HEK293 (cell line): ENCODE data around the gene PLCD3.
"Not testable (repeated sequence)": the region's sequence is repeated elsewhere in the genome, so short reads cannot be mapped to it uniquely, and the experiment has no call there.

Source experiments
- CTCF ChIA-PET: fragments of 350-600 bp; formaldehyde crosslinking; extraction: SDS; loops from one replicate; lab custom pipeline; 2021; ENCODE audit warnings: antibody characterized with exemption; lab: Yijun Ruan, JAX
- POLR2A ChIA-PET: fragments of 300-600 bp; formaldehyde crosslinking; extraction: SDS; loops from one replicate; lab custom pipeline; 2020; ENCODE audit warnings: antibody characterized with exemption, inconsistent platforms; lab: Yijun Ruan, JAX
- H3K27ac ChIP-seq: fragments of 200-500 bp; sonication (Bioruptor generic); 2 replicates; pipeline ENCODE4 v1.5.1; 2014; ENCODE audit warnings: low read depth, low read length, control low read depth, inconsistent platforms; ENCODE audit errors: extremely low read depth
- H3K36me3 ChIP-seq, 2 experiments: fragments of 200-500 bp in 1 of 2; sonication (Bioruptor generic) in 1 of 2; 1 replicate in 1 of 2; 2 replicates in 1 of 2; pipeline ENCODE4 v1.5.1; 2014 to 2017; ENCODE audit warnings: inconsistent platforms in 2 of 2, low read length in 2 of 2; ENCODE audit not compliant: control insufficient read depth in 2 of 2, insufficient read depth in 1 of 2
- H3K4me1 ChIP-seq: fragments of 200-500 bp; sonication (Bioruptor generic); 2 replicates; pipeline ENCODE4 v1.5.1; 2014; ENCODE audit warnings: mild to moderate bottlenecking, low read length, inconsistent platforms; ENCODE audit not compliant: control insufficient read depth, insufficient read depth
- H3K4me3 ChIP-seq: 2 replicates; pipeline ENCODE4 v1.5.1; 2011; ENCODE audit warnings: low read depth, mild to moderate bottlenecking, control low read depth, low read length, moderate library complexity
- H3K9me3 ChIP-seq: fragments of 200-500 bp; sonication (Bioruptor generic); 2 replicates; pipeline ENCODE4 v1.5.1; 2014; ENCODE audit warnings: low read depth, low read length, inconsistent platforms; ENCODE audit not compliant: control insufficient read depth, insufficient read depth
- BCL11B ChIP-seq: fragments of 450-650 bp; formaldehyde crosslinking; IDR thresholded peaks from 2 replicates; pipeline ENCODE4 v1.5.1; 2016; ENCODE audit warnings: low read depth, missing biosample characterization, missing genetic modification characterization
- EGR2 ChIP-seq: fragments of 450-650 bp; formaldehyde crosslinking; IDR thresholded peaks from 2 replicates; pipeline ENCODE4 v1.5.1; 2016; ENCODE audit warnings: low read depth, missing biosample characterization, missing genetic modification characterization
- GLIS1 ChIP-seq: fragments of 450-650 bp; formaldehyde crosslinking; IDR thresholded peaks from 2 replicates; pipeline ENCODE4 v1.5.1; 2016; ENCODE audit warnings: missing biosample characterization, missing genetic modification characterization
- GLIS2 ChIP-seq: fragments of 450-650 bp; formaldehyde crosslinking; IDR thresholded peaks from 2 replicates; pipeline ENCODE4 v1.5.1; 2016; ENCODE audit warnings: missing biosample characterization, missing genetic modification characterization
- HIC1 ChIP-seq: fragments of 450-650 bp; formaldehyde crosslinking; IDR thresholded peaks from 2 replicates; pipeline ENCODE4 v1.5.1; 2016; ENCODE audit warnings: missing biosample characterization, missing genetic modification characterization
- KLF1 ChIP-seq: fragments of 450-650 bp; formaldehyde crosslinking; IDR thresholded peaks from 2 replicates; pipeline ENCODE4 v1.5.1; 2016; ENCODE audit warnings: missing biosample characterization, missing genetic modification characterization
- KLF17 ChIP-seq: fragments of 450-650 bp; formaldehyde crosslinking; IDR thresholded peaks from 2 replicates; pipeline ENCODE4 v1.5.1; 2016; ENCODE audit warnings: missing biosample characterization, missing genetic modification characterization
- PATZ1 ChIP-seq: fragments of 450-650 bp; formaldehyde crosslinking; IDR thresholded peaks from 2 replicates; pipeline ENCODE4 v1.5.1; 2016; ENCODE audit warnings: missing biosample characterization, missing genetic modification characterization
- SP2 ChIP-seq: fragments of 450-650 bp; formaldehyde crosslinking; IDR thresholded peaks from 2 replicates; pipeline ENCODE4 v1.5.1; 2016; ENCODE audit warnings: missing biosample characterization, missing genetic modification characterization
- SP7 ChIP-seq: fragments of 450-650 bp; formaldehyde crosslinking; IDR thresholded peaks from 2 replicates; pipeline ENCODE4 v1.5.1; 2016; ENCODE audit warnings: missing biosample characterization, missing genetic modification characterization
- YY1 ChIP-seq: fragments of 450-650 bp; formaldehyde crosslinking; IDR thresholded peaks from 2 replicates; pipeline ENCODE4 v1.5.1; 2018; ENCODE audit warnings: missing biosample characterization, missing genetic modification characterization
- YY2 ChIP-seq: fragments of 450-650 bp; formaldehyde crosslinking; IDR thresholded peaks from 2 replicates; pipeline ENCODE4 v1.5.1; 2016; ENCODE audit warnings: missing biosample characterization, missing genetic modification characterization
- ZBTB10 ChIP-seq: fragments of 450-650 bp; formaldehyde crosslinking; IDR thresholded peaks from 2 replicates; pipeline ENCODE4 v1.5.1; 2016; ENCODE audit warnings: missing biosample characterization, missing genetic modification characterization
- ZFHX2 ChIP-seq: fragments of 450-650 bp; formaldehyde crosslinking; conservative IDR thresholded peaks from 2 replicates; pipeline ENCODE4 v1.5.1; 2016; ENCODE audit warnings: missing biosample characterization, missing genetic modification characterization
- ZFP37 ChIP-seq: fragments of 450-650 bp; formaldehyde crosslinking; IDR thresholded peaks from 2 replicates; pipeline ENCODE4 v1.5.1; 2016; ENCODE audit warnings: missing biosample characterization, missing genetic modification characterization
- ZFP41 ChIP-seq: fragments of 450-650 bp; formaldehyde crosslinking; IDR thresholded peaks from 2 replicates; pipeline ENCODE4 v1.5.1; 2016; ENCODE audit warnings: missing biosample characterization, missing genetic modification characterization, borderline replicate concordance
- ZNF335 ChIP-seq: fragments of 450-650 bp; formaldehyde crosslinking; conservative IDR thresholded peaks from 2 replicates; pipeline ENCODE4 v1.5.1; 2016; ENCODE audit warnings: missing biosample characterization, missing genetic modification characterization
- ZNF398 ChIP-seq: fragments of 450-650 bp; formaldehyde crosslinking; IDR thresholded peaks from 2 replicates; pipeline ENCODE4 v1.5.1; 2017; ENCODE audit warnings: missing biosample characterization, missing genetic modification characterization
- ZNF555 ChIP-seq: fragments of 450-650 bp; formaldehyde crosslinking; conservative IDR thresholded peaks from 2 replicates; pipeline ENCODE4 v1.5.1; 2017; ENCODE audit warnings: missing biosample characterization, mild to moderate bottlenecking, missing genetic modification characterization, inconsistent platforms
- ZNF600 ChIP-seq: fragments of 450-650 bp; formaldehyde crosslinking; IDR thresholded peaks from 2 replicates; pipeline ENCODE4 v1.5.1; 2016; ENCODE audit warnings: missing biosample characterization, missing genetic modification characterization
- ZNF629 ChIP-seq: fragments of 450-650 bp; formaldehyde crosslinking; IDR thresholded peaks from 2 replicates; pipeline ENCODE4 v1.5.1; 2017; ENCODE audit warnings: missing biosample characterization, missing genetic modification characterization
- ZNF660 ChIP-seq: fragments of 450-650 bp; IDR thresholded peaks from 2 replicates; pipeline ENCODE4 v1.5.1; 2018; ENCODE audit warnings: missing biosample characterization, mild to moderate bottlenecking, missing genetic modification characterization

PLCD3 gene

GRCh38 chr17:45124797-45125122, 7.6 kb downstream of the PLCD3 start:
- H3K27ac ChIP-seq, H3K4me1 ChIP-seq, H3K4me3 ChIP-seq, H3K9me3 ChIP-seq, H3K36me3 ChIP-seq: not testable (repeated sequence)
- ChIA-PET CTCF (interaction anchor here (1.1 to 4.3 kb wide), 3 partner anchors 10 to 73 kb away, joined by 4 to 36 read pairs (median 5); partner anchors contain the start of gene ACBD4), POLR2A (interaction anchor here (3.1 kb wide), 1 partner anchor 24 kb away, joined by 12 read pairs; the partner anchor contains the start of gene HEXIM1)
- 0 out of 2 replicates have a peak, but pooled peaks have one; percentile 46 for TF ChIP-seq BCL11B (tag by site-specific recombination)
- peak; percentile 42; the same call in 1 of the 2 replicates for TF ChIP-seq EGR2 (tag by site-specific recombination)

DNA sequence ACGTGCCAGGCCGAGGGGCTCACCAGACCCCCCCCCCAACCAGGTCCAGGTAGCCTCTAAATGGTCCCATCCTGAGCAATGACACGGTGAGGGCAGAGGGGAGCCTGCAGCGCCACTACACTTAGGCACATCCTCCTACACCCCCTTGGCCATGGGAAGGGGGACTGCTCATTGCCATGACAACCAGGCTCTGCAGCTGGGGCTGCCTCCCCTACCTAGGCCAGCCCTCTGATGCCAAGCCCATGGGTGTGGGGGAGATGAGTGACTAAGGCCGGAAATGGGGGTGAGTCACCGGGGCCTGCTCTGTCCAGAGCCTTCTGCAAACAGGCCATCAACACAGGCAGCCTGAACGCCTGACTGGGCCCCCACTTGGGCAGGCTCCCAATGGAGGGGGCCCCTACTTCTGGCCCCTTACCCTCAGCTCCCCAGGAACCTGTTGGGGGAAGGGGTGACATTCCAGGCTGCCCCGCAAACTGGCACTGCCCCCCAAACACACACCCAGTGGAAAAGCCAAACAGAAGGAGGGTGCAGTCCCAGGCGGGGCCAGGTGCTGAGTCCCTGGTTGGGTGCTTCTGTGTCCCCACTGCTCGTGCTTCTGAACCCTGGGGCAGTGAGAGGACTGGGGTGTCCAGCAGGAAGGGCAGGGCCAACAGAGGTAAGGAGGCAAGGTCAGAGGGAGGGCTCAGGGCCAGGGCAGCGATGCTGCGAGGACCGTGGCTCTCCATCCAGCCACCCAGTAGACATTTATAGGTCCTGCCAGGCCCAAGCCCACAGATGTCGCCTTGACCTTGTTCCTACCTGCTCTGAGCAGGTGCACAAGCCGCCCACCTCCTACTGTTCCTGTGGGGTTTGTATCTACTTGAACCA, 8.2 kb downstream of the PLCD3 start:
- H3K9me3 ChIP-seq = no peaks in the 10 kb centered on the region
- ChIA-PET POLR2A (interaction anchor here (0.6 to 3.1 kb wide), 2 partner anchors 25 to 29 kb away, joined by 5 to 12 read pairs; partner anchors contain the start of gene HEXIM1), CTCF (interaction anchor here (0.6 to 4.3 kb wide), 7 partner anchors 8 to 94 kb away, joined by 3 to 36 read pairs (median 4); partner anchors contain the start of genes ACBD4 and PLCD3)
- peaks cover 7% of the 10 kb centered on the region for H3K4me1 ChIP-seq
- TF ChIP-seq ZFHX2 (tag by site-specific recombination) (peak; percentile 52; the same call in 1 of the 2 replicates), ZNF600 (tag by site-specific recombination) (peak; percentile 55; the same call in 1 of the 2 replicates), YY2 (no peak), GLIS2 (tag by site-specific recombination) (peak; percentile 34; the same call in 1 of the 2 replicates), ZFP41 (tag by site-specific recombination) (no peak), PATZ1 (peak; percentile 63), ZFP37 (tag by site-specific recombination) (0 out of 2 replicates have a peak, but pooled peaks have one; percentile 38), SP2 (tag by site-specific recombination) (0 out of 2 replicates have a peak, but pooled peaks have one; percentile 7), HIC1 (peak; percentile 73), GLIS1 (peak; percentile 8; the same call in 1 of the 2 replicates), ZNF660 (tag by site-specific recombination) (peak; percentile 57; the same call in 1 of the 2 replicates), ZBTB10 (tag by site-specific recombination) (0 out of 2 replicates have a peak, but pooled peaks have one; percentile 21), KLF17 (tag by site-specific recombination) (peak; percentile 68; the same call in 1 of the 2 replicates), KLF1 (tag by site-specific recombination) (peak; percentile 43), ZNF398 (tag by site-specific recombination) (peak; percentile 57), YY1 (tag by site-specific recombination) (no peak), ZNF555 (tag by site-specific recombination) (no peak), ZNF629 (tag by site-specific recombination) (peak; percentile 49; the same call in 1 of the 2 replicates), ZNF335 (tag by site-specific recombination) (peak; percentile 73), SP7 (peak; percentile 30; the same call in 1 of the 2 replicates)
- H3K27ac ChIP-seq = no peak overlapping the region
- no peak overlapping the region for H3K4me3 ChIP-seq
- peaks cover 4 to 14% of the 10 kb centered on the region in 2 experiments; a peak in 1 of 3 replicates for H3K36me3 ChIP-seq
